ENCODE measurements around the gene NONO.

NONO gene

DNA sequence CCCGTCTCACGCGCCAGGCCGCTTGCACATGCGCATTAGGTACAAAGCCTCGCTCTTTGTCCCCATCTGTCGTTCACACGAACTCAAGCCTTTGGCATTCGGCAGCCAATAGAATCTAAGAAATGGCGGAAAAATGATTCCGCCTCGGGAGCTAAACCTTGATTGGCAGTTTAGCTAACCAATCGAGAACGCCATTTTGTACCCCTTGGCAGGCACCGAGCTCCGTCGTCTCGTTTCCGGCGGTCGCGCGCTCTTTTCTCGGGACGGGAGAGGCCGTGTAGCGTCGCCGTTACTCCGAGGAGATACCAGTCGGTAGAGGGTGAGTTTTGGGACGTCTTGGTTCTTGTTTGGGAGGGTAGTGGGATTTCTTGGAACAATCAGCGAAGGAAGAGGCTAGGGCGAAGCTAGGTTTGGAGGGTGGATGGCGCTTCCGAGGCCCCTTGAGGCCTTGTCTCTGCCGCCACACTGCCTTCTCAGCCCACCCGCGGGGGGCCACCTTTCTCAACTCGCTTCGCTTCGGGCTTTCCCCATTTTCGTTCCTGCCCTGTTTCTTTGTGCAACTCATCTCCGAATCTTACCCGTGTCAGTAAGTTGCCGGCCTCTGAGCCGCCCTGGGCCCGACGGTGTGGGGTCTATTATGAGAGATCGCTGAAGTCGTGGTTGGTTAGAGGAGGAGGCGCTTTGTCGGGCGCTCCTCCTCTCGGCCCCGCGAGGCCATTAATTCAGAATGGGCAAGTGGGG, at the start of gene NONO:
TSS of gene NONO (plus strand) at position 233 of the 741 bp plus-strand sequence. CDS start 7,003 bp downstream, outside the sequence.
- no peaks in the 10 kb centered on the region for H3K36me3 ChIP-seq (ENCODE audit: control insufficient read depth, insufficient read depth, low read length)
- peak within 1 kb of the TSS; percentile 82 for H3K4me3 ChIP-seq (replicated peaks; ENCODE audit: low read depth, low read length)
- TF ChIP-seq CTCF (IDR thresholded peaks at IDR 0.05; ENCODE audit: insufficient read depth, low read length, poor library complexity, severe bottlenecking) = peak; percentile 14
- no peaks in the 10 kb centered on the region for H3K27me3 ChIP-seq (replicated peaks; ENCODE audit: control insufficient read depth, insufficient read depth, low read length)
- DNase-seq (ENCODE audit: extremely low read depth, insufficient read length) = peak; percentile 90

DNA sequence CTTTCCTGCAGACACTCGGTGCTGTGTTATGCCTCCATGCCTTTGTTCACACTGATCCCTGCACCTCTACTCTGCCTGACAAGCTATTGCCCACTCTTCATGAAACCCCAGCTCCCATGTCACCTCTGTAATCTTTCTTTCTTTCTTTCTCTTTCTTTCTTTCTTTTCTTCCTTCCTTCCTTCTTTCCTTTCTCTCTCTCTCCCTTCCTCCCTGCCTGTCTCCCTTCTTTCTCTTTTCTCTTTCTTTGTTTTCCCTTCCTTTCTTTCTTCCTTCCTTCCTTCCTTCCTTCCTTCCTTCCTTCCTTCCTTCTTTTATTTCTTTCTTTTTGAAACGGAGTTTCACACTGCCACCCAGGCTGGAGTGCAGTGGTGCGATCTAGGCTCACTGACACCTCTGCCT, 48.0 kb upstream of the NONO start:
- Histone ChIP-seq H3K27me3 (replicated peaks; ENCODE audit: control insufficient read depth, insufficient read depth, low read length) (no peaks in the 10 kb centered on the region), H3K36me3 (ENCODE audit: control insufficient read depth, insufficient read depth, low read length) (no peaks in the 10 kb centered on the region; the same call in none of the 2 replicates), H3K4me3 (replicated peaks; ENCODE audit: low read depth, low read length) (no peak overlapping the region)
- TF ChIP-seq CTCF (IDR thresholded peaks at IDR 0.05; ENCODE audit: insufficient read depth, low read length, poor library complexity, severe bottlenecking) = no peak
- no peak for DNase-seq (ENCODE audit: extremely low read depth, insufficient read length)

DNA sequence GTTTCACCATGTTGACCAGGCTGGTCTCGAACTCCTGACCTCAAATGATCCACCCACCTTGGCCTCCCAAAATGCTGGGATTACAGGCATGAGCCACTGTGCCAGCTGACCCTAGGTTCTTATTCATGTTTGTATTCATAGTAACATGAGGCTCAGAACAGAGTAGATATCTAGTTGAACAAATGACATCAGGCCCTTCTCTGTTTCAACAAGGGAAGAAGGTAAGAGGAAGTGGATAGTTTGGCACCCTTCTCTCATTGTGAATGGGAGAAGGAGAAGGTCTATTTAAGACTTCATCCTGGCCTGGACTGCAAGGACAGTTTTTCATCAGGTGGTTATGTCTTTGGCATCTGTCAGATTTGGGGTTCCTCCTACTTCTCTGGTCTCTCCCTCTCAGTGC, 46.6 kb upstream of the NONO start:
- Histone ChIP-seq H3K4me3 (replicated peaks; ENCODE audit: low read depth, low read length) (no peak overlapping the region), H3K27me3 (replicated peaks; ENCODE audit: control insufficient read depth, insufficient read depth, low read length) (no peaks in the 10 kb centered on the region), H3K36me3 (ENCODE audit: control insufficient read depth, insufficient read depth, low read length) (no peaks in the 10 kb centered on the region; the same call in none of the 2 replicates)
- TF ChIP-seq CTCF (IDR thresholded peaks at IDR 0.05; ENCODE audit: insufficient read depth, low read length, poor library complexity, severe bottlenecking) = no peak
- DNase-seq (ENCODE audit: extremely low read depth, insufficient read length) = no peak

- Histone ChIP-seq H3K27me3 (replicated peaks; ENCODE audit: control insufficient read depth, insufficient read depth, low read length) (no peaks in the 10 kb centered on the region), H3K36me3 (ENCODE audit: control insufficient read depth, insufficient read depth, low read length) (peaks cover 5% of the 10 kb centered on the region), H3K4me3 (replicated peaks; ENCODE audit: low read depth, low read length) (no peak overlapping the region)
- DNase-seq (ENCODE audit: extremely low read depth, insufficient read length) = no peak
- no peak for TF ChIP-seq CTCF (IDR thresholded peaks at IDR 0.05; ENCODE audit: insufficient read depth, low read length, poor library complexity, severe bottlenecking)
These were observed 43.7 kb upstream of the NONO start for GRCh38 chrX:71239781-71240180.

- peaks cover 7% of the 10 kb centered on the region for H3K36me3 ChIP-seq (ENCODE audit: control insufficient read depth, insufficient read depth, low read length)
- no peaks in the 10 kb centered on the region for H3K27me3 ChIP-seq (replicated peaks; ENCODE audit: control insufficient read depth, insufficient read depth, low read length)
- DNase-seq (ENCODE audit: extremely low read depth, insufficient read length) = no peak
These were observed 42.1 kb upstream of the NONO start for GRCh38 chrX:71241301-71241700.

More at GRCh38 chrX:71241301-71241700, 42.1 kb upstream of the NONO start:
- no peak overlapping the region for H3K4me3 ChIP-seq (replicated peaks; ENCODE audit: low read depth, low read length)
- TF ChIP-seq CTCF (IDR thresholded peaks at IDR 0.05; ENCODE audit: insufficient read depth, low read length, poor library complexity, severe bottlenecking) = no peak
